ENCODE data around the gene GAB1. TPM values are rescaled to one million over a fixed set of nuclear protein-coding genes. Genes with fewer than 3 reads are reported as not detected.

Gene GAB1
- total RNA-seq, 1 experiment from 2014 or later, result 8.8 TPM

- Mint-ChIP-seq H3K4me1 (ENCODE audit: low read depth, unreplicated experiment) (peaks cover 15% of the 10 kb centered on the region), H3K36me3 (ENCODE audit: insufficient read depth, unreplicated experiment) (no peaks in the 10 kb centered on the region), H3K27me3 (ENCODE audit: unreplicated experiment) (no peaks in the 10 kb centered on the region), H3K4me3 (ENCODE audit: low read depth, unreplicated experiment) (no peak overlapping the region), H3K9me3 (ENCODE audit: low read depth, unreplicated experiment) (no peaks in the 10 kb centered on the region), H3K27ac (ENCODE audit: unreplicated experiment) (no peak overlapping the region)
- TF ChIP-seq CTCF (IDR thresholded peaks at IDR 0.05; ENCODE audit: unreplicated experiment), result no peak
- no TSS peak for BruUV-seq (replicated peaks)
- intact Hi-C loops (cut with micrococcal nuclease; ENCODE audit: unreplicated experiment), result no loop called here
- CTCF ChIA-PET, result no interaction called here
- DNase-seq, result no peak
These were observed 70.8 kb downstream of the GAB1 start for GRCh38 chr4:143407474-143407873.

DNA sequence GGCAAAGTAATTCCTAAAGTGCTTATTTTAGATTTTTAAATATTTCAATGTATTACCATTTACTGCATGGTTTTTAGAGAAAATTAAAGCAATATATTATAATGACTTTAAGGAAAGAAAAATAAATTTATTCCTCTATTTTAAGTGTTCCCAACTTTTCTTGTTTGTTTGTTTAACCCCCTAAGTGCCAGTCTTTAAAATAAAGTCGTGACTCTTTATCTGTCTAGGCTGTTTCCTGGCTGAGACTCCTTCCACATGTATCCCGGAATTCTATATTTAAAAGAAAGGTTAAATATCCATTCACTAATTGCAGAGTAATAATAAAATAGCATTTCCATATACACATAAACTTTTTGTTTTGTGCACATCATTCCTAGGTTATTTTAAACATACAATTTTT is 71.2 kb downstream of the GAB1 start:
- DNase-seq, result no peak
- CTCF ChIA-PET, result no interaction called here
- TF ChIP-seq CTCF (IDR thresholded peaks at IDR 0.05; ENCODE audit: unreplicated experiment), result no peak
- no peak overlapping the region for H3K27ac Mint-ChIP-seq (ENCODE audit: unreplicated experiment)
- no peaks in the 10 kb centered on the region for H3K36me3 Mint-ChIP-seq (ENCODE audit: insufficient read depth, unreplicated experiment)
- no TSS peak for BruUV-seq (replicated peaks)
- H3K9me3 Mint-ChIP-seq (ENCODE audit: low read depth, unreplicated experiment), result no peaks in the 10 kb centered on the region
- H3K4me3 Mint-ChIP-seq (ENCODE audit: low read depth, unreplicated experiment), result no peak overlapping the region
- H3K27me3 Mint-ChIP-seq (ENCODE audit: unreplicated experiment), result no peaks in the 10 kb centered on the region
- intact Hi-C loops (cut with micrococcal nuclease; ENCODE audit: unreplicated experiment), result no loop called here
- H3K4me1 Mint-ChIP-seq (ENCODE audit: low read depth, unreplicated experiment), result peaks cover 15% of the 10 kb centered on the region

DNA sequence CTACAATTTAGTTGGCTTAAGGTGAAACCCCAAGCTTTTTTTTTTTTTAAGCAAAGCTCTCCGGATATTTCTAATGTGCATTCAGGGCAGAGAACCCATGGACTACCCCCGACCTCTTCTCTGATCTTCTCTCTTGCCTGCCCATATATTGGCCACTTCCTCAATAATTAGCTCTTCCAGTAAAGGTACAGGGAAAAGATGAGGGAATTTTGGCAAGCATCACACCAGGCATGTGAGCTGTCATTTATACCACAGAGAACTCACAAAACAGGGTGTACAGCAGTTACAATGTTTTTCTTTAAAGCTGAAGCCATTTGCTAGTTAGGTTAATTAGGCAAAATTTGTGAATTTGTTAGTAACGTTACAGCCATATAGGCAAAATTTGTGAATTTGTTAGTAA is 73.3 kb downstream of the GAB1 start:
- Mint-ChIP-seq H3K27me3 (ENCODE audit: unreplicated experiment) (no peaks in the 10 kb centered on the region), H3K4me1 (ENCODE audit: low read depth, unreplicated experiment) (peaks cover 14% of the 10 kb centered on the region), H3K4me3 (ENCODE audit: low read depth, unreplicated experiment) (no peak overlapping the region), H3K36me3 (ENCODE audit: insufficient read depth, unreplicated experiment) (no peaks in the 10 kb centered on the region), H3K9me3 (ENCODE audit: low read depth, unreplicated experiment) (no peaks in the 10 kb centered on the region), H3K27ac (ENCODE audit: unreplicated experiment) (no peak overlapping the region)
- CTCF ChIA-PET, result no interaction called here
- no peak for TF ChIP-seq CTCF (IDR thresholded peaks at IDR 0.05; ENCODE audit: unreplicated experiment)
- no TSS peak for BruUV-seq (replicated peaks)
- intact Hi-C loops (cut with micrococcal nuclease; ENCODE audit: unreplicated experiment), result no loop called here
- DNase-seq, result no peak

DNA sequence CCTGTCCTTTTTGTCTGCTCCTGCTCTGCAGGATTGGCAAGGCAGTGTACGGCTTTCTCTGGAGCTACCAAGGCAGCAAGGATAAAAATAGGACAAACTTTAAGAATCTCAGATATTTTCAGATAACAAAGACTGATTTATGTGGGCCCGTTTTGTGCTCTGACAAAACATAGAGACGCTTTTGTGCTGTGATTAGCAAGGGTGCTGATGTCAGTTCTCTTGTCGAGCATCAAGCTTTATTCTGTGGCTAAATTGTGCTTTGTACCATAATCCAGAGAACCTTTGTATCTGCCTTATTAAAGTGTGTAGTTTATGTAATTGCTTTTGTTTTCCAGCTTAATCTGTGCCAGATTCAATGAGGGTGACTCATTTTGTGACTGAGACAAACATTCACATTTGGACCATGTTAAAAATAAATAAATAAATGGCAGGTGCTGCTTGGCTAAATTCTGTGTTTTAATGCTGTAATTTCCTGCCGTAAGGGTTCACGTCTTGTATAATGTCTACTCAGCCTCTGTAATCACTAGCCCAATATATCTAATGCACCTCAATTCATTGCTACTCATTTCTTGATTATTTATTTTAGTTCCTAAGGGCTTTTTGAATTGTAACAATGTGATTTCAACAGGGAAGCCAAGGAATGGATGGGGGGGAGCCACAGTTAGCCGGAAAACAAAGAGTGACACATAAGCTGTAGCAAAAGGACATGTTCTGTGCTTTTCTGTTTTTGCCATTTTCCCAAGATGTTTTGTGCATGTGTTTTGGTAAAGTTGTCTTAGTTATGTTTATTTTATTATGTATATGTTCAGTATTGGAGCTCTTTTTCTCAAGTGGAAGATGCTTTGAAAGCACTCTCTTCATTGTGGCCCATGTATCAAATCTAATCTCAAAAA is 75.1 kb downstream of the GAB1 start:
- Mint-ChIP-seq H3K9me3 (ENCODE audit: low read depth, unreplicated experiment) (no peaks in the 10 kb centered on the region), H3K27ac (ENCODE audit: unreplicated experiment) (no peak overlapping the region), H3K36me3 (ENCODE audit: insufficient read depth, unreplicated experiment) (no peaks in the 10 kb centered on the region), H3K27me3 (ENCODE audit: unreplicated experiment) (no peaks in the 10 kb centered on the region), H3K4me1 (ENCODE audit: low read depth, unreplicated experiment) (peaks cover 1% of the 10 kb centered on the region), H3K4me3 (ENCODE audit: low read depth, unreplicated experiment) (no peak overlapping the region)
- intact Hi-C loops (cut with micrococcal nuclease; ENCODE audit: unreplicated experiment), result no loop called here
- BruUV-seq (replicated peaks), result no TSS peak
- DNase-seq, result no peak
- TF ChIP-seq CTCF (IDR thresholded peaks at IDR 0.05; ENCODE audit: unreplicated experiment), result no peak
- CTCF ChIA-PET, result no interaction called here
